Vagina (tissue), 2 donors: ENCODE data around the gene TBX1.

ENCODE experiments used
- CTCF ChIP-seq, 3 experiments: fragments of 450-650 bp in 2 of 3; fragments of 200-600 bp in 1 of 3; sonication (generic) in 1 of 3; IDR thresholded peaks; one replicate each; pipeline ENCODE4 v1.5.1; 2017 to 2019; ENCODE audit warnings: antibody characterized with exemption in 3 of 3, mild to moderate bottlenecking in 2 of 3, moderate library complexity in 2 of 3
- POLR2A ChIP-seq, 2 donors: fragments of 450-650 bp; IDR thresholded peaks; one replicate each; pipeline ENCODE4 v1.6.1; 2017; ENCODE audit warnings: antibody characterized with exemption in 2 of 2, mild to moderate bottlenecking in 2 of 2, moderate library complexity in 2 of 2

GRCh38 chr22:19720999-19721329 is 39.6 kb upstream of the TBX1 start:
- TF ChIP-seq CTCF (IDR thresholded peaks at IDR 0.05) (no peak), POLR2A (IDR thresholded peaks at IDR 0.05) (no peak)
